ENCODE data around the gene RPTOR. TPM values are rescaled to one million over a fixed set of nuclear protein-coding genes. Genes with fewer than 3 reads are reported as not detected.

RPTOR gene
- polyA plus RNA-seq, 1 donor from 2014 or later: 8.0 TPM

DNA sequence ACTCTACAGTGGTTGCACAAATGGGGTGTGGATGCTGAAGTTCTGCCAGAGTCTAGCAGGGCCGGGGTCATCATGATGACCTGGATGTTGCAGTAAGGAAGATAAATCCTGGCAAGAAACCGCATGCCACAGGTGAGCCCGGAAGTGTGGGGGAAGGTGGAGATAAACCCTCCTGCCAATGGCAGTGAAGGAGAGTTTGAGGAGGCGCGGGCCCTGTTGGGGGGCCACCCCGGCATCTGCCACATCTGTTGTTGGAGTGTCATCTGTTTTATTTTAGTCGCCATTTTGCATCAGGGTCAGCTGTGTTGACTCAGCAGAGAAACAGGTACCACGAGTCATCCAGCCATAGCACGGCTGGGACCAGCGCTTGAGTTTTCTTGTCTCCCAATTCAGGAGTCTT, 273.2 kb downstream of the RPTOR start:
- no peak overlapping the region for H3K4me3 ChIP-seq (ENCODE audit: low read length)
- no peak overlapping the region for H2AFZ ChIP-seq (ENCODE audit: low read depth, low read length)
- no peak overlapping the region for H3K9ac ChIP-seq (ENCODE audit: low read length)
- H3K27ac ChIP-seq (ENCODE audit: low read length): no peak overlapping the region
- no peak overlapping the region for H3K4me2 ChIP-seq (ENCODE audit: low read length)
- H3K27me3 ChIP-seq (ENCODE audit: insufficient read depth, low read depth, low read length): no peaks in the 10 kb centered on the region
- no peaks in the 10 kb centered on the region for H3K9me2 ChIP-seq (ENCODE audit: insufficient read depth, low read length)
- TF ChIP-seq, protein P1, sequence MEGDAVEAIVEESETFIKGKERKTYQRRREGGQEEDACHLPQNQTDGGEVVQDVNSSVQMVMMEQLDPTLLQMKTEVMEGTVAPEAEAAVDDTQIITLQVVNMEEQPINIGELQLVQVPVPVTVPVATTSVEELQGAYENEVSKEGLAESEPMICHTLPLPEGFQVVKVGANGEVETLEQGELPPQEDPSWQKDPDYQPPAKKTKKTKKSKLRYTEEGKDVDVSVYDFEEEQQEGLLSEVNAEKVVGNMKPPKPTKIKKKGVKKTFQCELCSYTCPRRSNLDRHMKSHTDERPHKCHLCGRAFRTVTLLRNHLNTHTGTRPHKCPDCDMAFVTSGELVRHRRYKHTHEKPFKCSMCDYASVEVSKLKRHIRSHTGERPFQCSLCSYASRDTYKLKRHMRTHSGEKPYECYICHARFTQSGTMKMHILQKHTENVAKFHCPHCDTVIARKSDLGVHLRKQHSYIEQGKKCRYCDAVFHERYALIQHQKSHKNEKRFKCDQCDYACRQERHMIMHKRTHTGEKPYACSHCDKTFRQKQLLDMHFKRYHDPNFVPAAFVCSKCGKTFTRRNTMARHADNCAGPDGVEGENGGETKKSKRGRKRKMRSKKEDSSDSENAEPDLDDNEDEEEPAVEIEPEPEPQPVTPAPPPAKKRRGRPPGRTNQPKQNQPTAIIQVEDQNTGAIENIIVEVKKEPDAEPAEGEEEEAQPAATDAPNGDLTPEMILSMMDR (IDR thresholded peaks at IDR 0.05; ENCODE audit: poor library complexity, severe bottlenecking): no peak
- TF ChIP-seq RAD21 (conservative IDR thresholded peaks at IDR 0.05) (no peak), TAF1 (IDR thresholded peaks at IDR 0.05; ENCODE audit: low read depth) (no peak), MXI1 (conservative IDR thresholded peaks at IDR 0.05; ENCODE audit: poor library complexity, severe bottlenecking) (no peak), POLR2AphosphoS5 (IDR thresholded peaks at IDR 0.05) (no peak), EP300 (conservative IDR thresholded peaks at IDR 0.05; ENCODE audit: poor library complexity, severe bottlenecking) (no peak), EZH2 (IDR thresholded peaks at IDR 0.05; ENCODE audit: borderline replicate concordance, insufficient read depth, low read length, poor library complexity, severe bottlenecking) (no peak), SMC3 (conservative IDR thresholded peaks at IDR 0.05; ENCODE audit: poor library complexity) (no peak)
- TF ChIP-seq, protein P2, sequence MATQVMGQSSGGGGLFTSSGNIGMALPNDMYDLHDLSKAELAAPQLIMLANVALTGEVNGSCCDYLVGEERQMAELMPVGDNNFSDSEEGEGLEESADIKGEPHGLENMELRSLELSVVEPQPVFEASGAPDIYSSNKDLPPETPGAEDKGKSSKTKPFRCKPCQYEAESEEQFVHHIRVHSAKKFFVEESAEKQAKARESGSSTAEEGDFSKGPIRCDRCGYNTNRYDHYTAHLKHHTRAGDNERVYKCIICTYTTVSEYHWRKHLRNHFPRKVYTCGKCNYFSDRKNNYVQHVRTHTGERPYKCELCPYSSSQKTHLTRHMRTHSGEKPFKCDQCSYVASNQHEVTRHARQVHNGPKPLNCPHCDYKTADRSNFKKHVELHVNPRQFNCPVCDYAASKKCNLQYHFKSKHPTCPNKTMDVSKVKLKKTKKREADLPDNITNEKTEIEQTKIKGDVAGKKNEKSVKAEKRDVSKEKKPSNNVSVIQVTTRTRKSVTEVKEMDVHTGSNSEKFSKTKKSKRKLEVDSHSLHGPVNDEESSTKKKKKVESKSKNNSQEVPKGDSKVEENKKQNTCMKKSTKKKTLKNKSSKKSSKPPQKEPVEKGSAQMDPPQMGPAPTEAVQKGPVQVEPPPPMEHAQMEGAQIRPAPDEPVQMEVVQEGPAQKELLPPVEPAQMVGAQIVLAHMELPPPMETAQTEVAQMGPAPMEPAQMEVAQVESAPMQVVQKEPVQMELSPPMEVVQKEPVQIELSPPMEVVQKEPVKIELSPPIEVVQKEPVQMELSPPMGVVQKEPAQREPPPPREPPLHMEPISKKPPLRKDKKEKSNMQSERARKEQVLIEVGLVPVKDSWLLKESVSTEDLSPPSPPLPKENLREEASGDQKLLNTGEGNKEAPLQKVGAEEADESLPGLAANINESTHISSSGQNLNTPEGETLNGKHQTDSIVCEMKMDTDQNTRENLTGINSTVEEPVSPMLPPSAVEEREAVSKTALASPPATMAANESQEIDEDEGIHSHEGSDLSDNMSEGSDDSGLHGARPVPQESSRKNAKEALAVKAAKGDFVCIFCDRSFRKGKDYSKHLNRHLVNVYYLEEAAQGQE (IDR thresholded peaks at IDR 0.05; ENCODE audit: borderline replicate concordance): no peak
- no peaks in the 10 kb centered on the region for H3F3A ChIP-seq (ENCODE audit: insufficient read depth, low read length, poor library complexity, severe bottlenecking)
- H3K9me3 ChIP-seq (ENCODE audit: low read length): no peaks in the 10 kb centered on the region
- H3K79me2 ChIP-seq (replicated peaks; ENCODE audit: insufficient read depth, low read length): no peaks in the 10 kb centered on the region
- H4K20me1 ChIP-seq (ENCODE audit: insufficient read depth): no peaks in the 10 kb centered on the region
- no peaks in the 10 kb centered on the region for H3K36me3 ChIP-seq (ENCODE audit: insufficient read depth, low read length)

DNA sequence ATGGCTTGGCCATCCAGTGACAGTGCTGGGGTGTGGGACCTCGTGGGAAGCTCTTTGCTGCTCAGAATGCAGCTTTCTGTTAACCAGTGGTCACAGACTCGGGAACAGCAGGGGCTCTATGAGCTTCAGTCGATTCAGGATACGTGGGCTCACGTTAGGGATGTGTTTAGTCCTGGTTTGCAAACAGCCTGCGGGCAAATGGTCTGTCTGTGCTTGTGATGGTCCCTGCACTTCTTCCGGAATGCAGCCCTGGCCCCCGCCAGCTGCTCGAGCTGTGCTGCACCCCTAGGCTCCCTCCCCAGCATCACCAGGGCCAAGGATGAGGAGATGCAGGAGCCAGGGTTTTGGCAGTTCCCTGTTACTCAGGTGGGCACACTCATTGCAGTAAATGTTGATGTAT, 274.2 kb downstream of the RPTOR start:
- Histone ChIP-seq H4K20me1 (ENCODE audit: insufficient read depth) (no peaks in the 10 kb centered on the region), H3K9me3 (ENCODE audit: low read length) (no peaks in the 10 kb centered on the region), H3K4me3 (ENCODE audit: low read length) (no peak overlapping the region), H3K27me3 (ENCODE audit: insufficient read depth, low read depth, low read length) (no peaks in the 10 kb centered on the region), H3K27ac (ENCODE audit: low read length) (no peak overlapping the region), H3K9me2 (ENCODE audit: insufficient read depth, low read length) (no peaks in the 10 kb centered on the region), H3K36me3 (ENCODE audit: insufficient read depth, low read length) (no peaks in the 10 kb centered on the region), H3K4me2 (ENCODE audit: low read length) (no peak overlapping the region), H3F3A (ENCODE audit: insufficient read depth, low read length, poor library complexity, severe bottlenecking) (no peaks in the 10 kb centered on the region), H2AFZ (ENCODE audit: low read depth, low read length) (no peak overlapping the region), H3K9ac (ENCODE audit: low read length) (no peak overlapping the region), H3K79me2 (replicated peaks; ENCODE audit: insufficient read depth, low read length) (no peaks in the 10 kb centered on the region)
- no peak for TF ChIP-seq SMC3 (conservative IDR thresholded peaks at IDR 0.05; ENCODE audit: poor library complexity)
- TF ChIP-seq, protein P1 (IDR thresholded peaks at IDR 0.05; ENCODE audit: poor library complexity, severe bottlenecking): no peak
- TF ChIP-seq EZH2 (IDR thresholded peaks at IDR 0.05; ENCODE audit: borderline replicate concordance, insufficient read depth, low read length, poor library complexity, severe bottlenecking): no peak
- TF ChIP-seq EP300 (conservative IDR thresholded peaks at IDR 0.05; ENCODE audit: poor library complexity, severe bottlenecking): no peak
- TF ChIP-seq, protein P2 (IDR thresholded peaks at IDR 0.05; ENCODE audit: borderline replicate concordance): no peak
